ENCODE measurements around the gene EPS8.

- no peak for TF ChIP-seq EZH2phosphoT487 (IDR thresholded peaks at IDR 0.05; ENCODE audit: borderline replicate concordance)
- TF ChIP-seq CTCF (conservative IDR thresholded peaks at IDR 0.05; ENCODE audit: low read length): no peak
Measured at GRCh38 chr12:15712160-15712559, 77.0 kb downstream of the EPS8 start.
